Stimulated activated CD4-positive, alpha-beta T cell treated with anti-CD3 and anti-CD28 coated beads, TNF-alpha, amount 100 ng/mL, for 1 hour (primary cell): ENCODE data around the gene TMEM126B.
A peak's percentile ranks its signal among the peaks of the same experiment; 100 is the strongest.
"Not testable (repeated sequence)": the region's sequence is repeated elsewhere in the genome, so short reads cannot be mapped to it uniquely, and the experiment has no call there.

Source experiments
- DNase-seq, 3 donors: peaks; one replicate each; pipeline ENCODE4 v3.0.0-alpha.2; 2020; ENCODE audit warnings: low read depth in 3 of 3, low spot score in 1 of 3

TMEM126B gene

GRCh38 chr11:85627998-85628770, at the start of gene TMEM126B:
TMEM126B (plus strand) TSS chr11:85628593; CDS start chr11:85628608, 15 bp downstream.
- DNase-seq, result peak; percentile 83 to 87 (median 84)

GRCh38 chr11:85582111-85582510, 46.3 kb upstream of the TMEM126B start:
- no peak for DNase-seq

- no peak for DNase-seq
These were observed 39.0 kb upstream of the TMEM126B start for GRCh38 chr11:85589373-85589772.

- no peak for DNase-seq
These were observed 37.4 kb upstream of the TMEM126B start for GRCh38 chr11:85590848-85591483.

- DNase-seq, result no peak
These were observed 33.0 kb upstream of the TMEM126B start for GRCh38 chr11:85595285-85595884.

GRCh38 chr11:85596886-85597285, 31.5 kb upstream of the TMEM126B start:
- no peak for DNase-seq

- DNase-seq, result no peak
These were observed 29.3 kb upstream of the TMEM126B start for GRCh38 chr11:85599083-85599482.

GRCh38 chr11:85602526-85603213, 25.7 kb upstream of the TMEM126B start:
- DNase-seq, result no peak

- DNase-seq, result no peak
These were observed 25.2 kb upstream of the TMEM126B start for GRCh38 chr11:85603220-85603619.

- not testable (repeated sequence) for DNase-seq
These were observed 22.2 kb upstream of the TMEM126B start for GRCh38 chr11:85606237-85606636.

- DNase-seq, result not testable (repeated sequence)
These were observed 19.8 kb upstream of the TMEM126B start for GRCh38 chr11:85608621-85609020.

GRCh38 chr11:85609286-85609685, 19.1 kb upstream of the TMEM126B start:
- DNase-seq, result not testable (repeated sequence)

GRCh38 chr11:85611643-85612042, 16.8 kb upstream of the TMEM126B start:
- not testable (repeated sequence) for DNase-seq

- no peak for DNase-seq
These were observed 8.9 kb upstream of the TMEM126B start for GRCh38 chr11:85619499-85619898.

- DNase-seq, result no peak
These were observed 8.1 kb upstream of the TMEM126B start for GRCh38 chr11:85620256-85620655.

- DNase-seq, result no peak
These were observed 1.9 kb upstream of the TMEM126B start for GRCh38 chr11:85626496-85626895.

GRCh38 chr11:85627332-85627997, 928 bp upstream of the TMEM126B start, which contains the start of gene DLG2:
DLG2 (minus strand) TSS chr11:85627344.
- DNase-seq, result no peak

- no peak for DNase-seq
These were observed 463 bp downstream of the TMEM126B start for GRCh38 chr11:85628771-85629341.

GRCh38 chr11:85634747-85635146, 6.4 kb downstream of the TMEM126B start:
- DNase-seq, result no peak

GRCh38 chr11:85643191-85643614, 14.8 kb downstream of the TMEM126B start:
- DNase-seq, result no peak

- no peak for DNase-seq
These were observed 18.7 kb downstream of the TMEM126B start for GRCh38 chr11:85647078-85647477.
